T-helper 22 cell (primary cell): ENCODE results near the gene ARSD.
"Not testable (repeated sequence)": the region's sequence is repeated elsewhere in the genome, so short reads cannot be mapped to it uniquely, and the experiment has no call there.

Source experiments
- DNase-seq: peaks from one replicate; pipeline ENCODE4 v3.0.0-alpha.2; 2020; ENCODE audit warnings: low read depth

ARSD gene

GRCh38 chrX:2933125-2933900, 4.2 kb upstream of the ARSD start:
- DNase-seq, result no peak

GRCh38 chrX:2931612-2932011, 2.5 kb upstream of the ARSD start:
- no peak for DNase-seq

- DNase-seq, result no peak
Observed at GRCh38 chrX:2931155-2931554, 2.0 kb upstream of the ARSD start.

GRCh38 chrX:2928191-2928582, 952 bp downstream of the ARSD start:
- DNase-seq, result no peak

- no peak for DNase-seq
Observed at GRCh38 chrX:2926664-2927275, 2.4 kb downstream of the ARSD start.

- not testable (repeated sequence) for DNase-seq
Observed at GRCh38 chrX:2926255-2926654, 2.9 kb downstream of the ARSD start.

- no peak for DNase-seq
Observed at GRCh38 chrX:2924151-2924550, 5.0 kb downstream of the ARSD start.

- DNase-seq, result no peak
Observed at GRCh38 chrX:2921750-2922149, 7.4 kb downstream of the ARSD start.

- DNase-seq, result no peak
Observed at GRCh38 chrX:2921193-2921592, 7.9 kb downstream of the ARSD start.

GRCh38 chrX:2917767-2918166, 11.4 kb downstream of the ARSD start:
- no peak for DNase-seq

- DNase-seq, result no peak
Observed at GRCh38 chrX:2913118-2913517, 16.0 kb downstream of the ARSD start.

GRCh38 chrX:2910109-2910508, 19.0 kb downstream of the ARSD start:
- DNase-seq, result no peak

GRCh38 chrX:2908125-2908685, 20.9 kb downstream of the ARSD start:
- no peak for DNase-seq

GRCh38 chrX:2907295-2907694, 21.8 kb downstream of the ARSD start:
- no peak for DNase-seq

GRCh38 chrX:2903366-2903765, 25.8 kb downstream of the ARSD start:
- DNase-seq, result no peak

GRCh38 chrX:2902841-2903240, 26.3 kb downstream of the ARSD start:
- DNase-seq, result no peak

- no peak for DNase-seq
Observed at GRCh38 chrX:2901367-2902036, 27.6 kb downstream of the ARSD start.

GRCh38 chrX:2898846-2899512, 30.2 kb downstream of the ARSD start:
- DNase-seq, result no peak

GRCh38 chrX:2897690-2898623, 31.2 kb downstream of the ARSD start:
- DNase-seq, result not testable (repeated sequence)

GRCh38 chrX:2897311-2897689, 31.8 kb downstream of the ARSD start:
- no peak for DNase-seq

GRCh38 chrX:2894885-2895292, 34.2 kb downstream of the ARSD start:
- DNase-seq, result no peak
